Loucy (cell line): ENCODE measurements around the gene JUP.

ENCODE experiments used
- EZH2phosphoT487 ChIP-seq: fragments of 200-600 bp; IDR thresholded peaks from 2 replicates; pipeline ENCODE4 v1.6.1; 2018; ENCODE audit warnings: antibody characterized with exemption, mild to moderate bottlenecking, moderate library complexity, borderline replicate concordance
- TF ChIP-seq, protein P1 (sequence below): fragments of 200-600 bp; sonication (generic); conservative IDR thresholded peaks from 2 replicates; pipeline ENCODE4 v1.5.1; 2014; ENCODE audit warnings: mild to moderate bottlenecking, antibody characterized with exemption, low read length

DNA sequence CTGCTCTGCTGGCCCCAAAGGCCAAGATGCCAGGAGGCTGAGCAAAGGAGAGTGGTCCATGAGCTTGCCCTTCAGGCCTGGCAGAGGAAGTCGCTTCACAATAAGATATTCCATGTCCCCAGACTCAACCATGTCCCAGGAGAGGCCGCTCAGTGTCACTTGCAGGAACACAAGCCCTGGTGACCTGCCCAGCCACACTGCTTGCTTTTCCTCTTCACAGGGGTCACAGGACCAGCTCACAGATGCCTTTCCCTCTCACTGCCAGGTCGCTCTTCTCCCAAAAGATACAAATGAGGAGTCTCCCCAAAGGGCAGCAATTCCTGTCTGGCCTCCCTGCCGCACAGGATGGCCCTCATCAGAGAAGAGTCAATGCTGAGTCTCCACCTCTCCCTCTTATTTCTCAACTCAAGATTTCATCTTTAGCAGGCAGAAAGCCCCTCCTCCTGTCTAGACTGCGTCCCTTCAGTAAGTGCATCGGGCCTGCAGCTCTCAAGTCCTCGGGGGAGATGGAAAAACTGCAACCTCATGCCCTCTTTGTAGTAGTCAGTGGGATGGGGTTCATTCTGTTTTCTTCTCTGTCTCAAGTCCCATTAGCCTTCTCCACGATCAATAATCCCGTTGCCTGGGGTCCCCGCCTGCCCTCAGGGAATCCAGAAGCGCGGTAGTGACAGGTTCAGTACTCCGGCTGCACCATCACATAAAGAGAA lies 5.0 kb downstream of the JUP start:
- TF ChIP-seq, protein P1, sequence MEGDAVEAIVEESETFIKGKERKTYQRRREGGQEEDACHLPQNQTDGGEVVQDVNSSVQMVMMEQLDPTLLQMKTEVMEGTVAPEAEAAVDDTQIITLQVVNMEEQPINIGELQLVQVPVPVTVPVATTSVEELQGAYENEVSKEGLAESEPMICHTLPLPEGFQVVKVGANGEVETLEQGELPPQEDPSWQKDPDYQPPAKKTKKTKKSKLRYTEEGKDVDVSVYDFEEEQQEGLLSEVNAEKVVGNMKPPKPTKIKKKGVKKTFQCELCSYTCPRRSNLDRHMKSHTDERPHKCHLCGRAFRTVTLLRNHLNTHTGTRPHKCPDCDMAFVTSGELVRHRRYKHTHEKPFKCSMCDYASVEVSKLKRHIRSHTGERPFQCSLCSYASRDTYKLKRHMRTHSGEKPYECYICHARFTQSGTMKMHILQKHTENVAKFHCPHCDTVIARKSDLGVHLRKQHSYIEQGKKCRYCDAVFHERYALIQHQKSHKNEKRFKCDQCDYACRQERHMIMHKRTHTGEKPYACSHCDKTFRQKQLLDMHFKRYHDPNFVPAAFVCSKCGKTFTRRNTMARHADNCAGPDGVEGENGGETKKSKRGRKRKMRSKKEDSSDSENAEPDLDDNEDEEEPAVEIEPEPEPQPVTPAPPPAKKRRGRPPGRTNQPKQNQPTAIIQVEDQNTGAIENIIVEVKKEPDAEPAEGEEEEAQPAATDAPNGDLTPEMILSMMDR, result no peak
- TF ChIP-seq EZH2phosphoT487, result no peak
